ENCODE measurements around the gene LRP1. TPM values are rescaled to one million over a fixed set of nuclear protein-coding genes. Genes with fewer than 3 reads are reported as not detected.

The LRP1 gene
- total and polyA plus RNA-seq, 2 of the 13 experiments (the other 11 are each of a cell fraction or from before 2014, with no cell fraction given): 14.7 to 30.8 TPM

DNA sequence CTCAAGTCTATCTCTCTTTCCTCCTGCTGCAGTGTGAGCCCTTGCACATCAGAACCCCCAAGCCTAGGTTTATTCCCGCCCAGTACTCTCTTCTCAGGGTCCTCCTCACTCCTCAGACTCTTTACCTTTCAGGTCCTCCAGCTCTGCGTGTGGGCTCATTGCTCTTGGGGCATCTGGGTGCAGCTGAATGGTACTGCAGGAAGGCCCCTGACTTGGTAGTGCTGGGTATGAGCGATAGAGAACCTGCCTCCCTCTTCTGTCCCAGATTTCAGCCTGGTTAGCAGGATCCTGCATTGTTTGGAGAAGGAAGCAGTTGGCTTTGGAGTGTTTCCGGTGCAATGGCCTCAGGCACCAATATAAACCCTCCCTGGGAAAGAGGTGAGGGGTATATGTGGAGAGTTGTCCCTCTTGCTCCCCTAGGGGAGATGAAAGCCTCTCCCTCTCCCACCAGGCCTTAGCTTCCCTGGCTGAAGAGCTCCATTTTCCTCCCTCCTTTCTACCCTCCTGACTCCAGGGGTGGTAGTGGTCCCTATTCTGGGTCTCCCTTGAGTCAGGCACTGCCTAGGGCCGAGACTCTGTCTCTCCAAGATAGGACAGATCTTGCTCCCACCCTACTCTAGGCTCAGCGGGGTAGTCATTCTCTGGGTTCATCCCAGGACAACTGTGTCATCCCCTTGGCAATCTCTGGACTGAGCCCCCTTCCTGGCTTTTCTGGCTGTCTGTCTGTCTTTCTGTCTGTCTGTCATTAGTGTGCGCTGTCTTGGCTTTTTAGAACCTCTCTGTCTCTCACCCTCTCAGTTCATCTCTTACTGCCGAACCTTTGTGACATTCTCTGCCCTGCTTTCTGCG lies 3.8 kb downstream of the LRP1 start (continued):
- no peak for TF ChIP-seq MED13 (CRISPR knock-in tag; IDR thresholded peaks at IDR 0.05)
- TF ChIP-seq ZNF7 (CRISPR knock-in tag; IDR thresholded peaks at IDR 0.05): no peak
- no peak for TF ChIP-seq MAFK (conservative IDR thresholded peaks at IDR 0.05 in 1 of 2, IDR thresholded peaks at IDR 0.05 in 1 of 2; ENCODE audit: low read length in 2 of 2)
- no peak for TF ChIP-seq ZNF816 (CRISPR knock-in tag; IDR thresholded peaks at IDR 0.05; ENCODE audit: borderline replicate concordance)
- TF ChIP-seq NR2F6 (IDR thresholded peaks at IDR 0.05): no peak
- no peak for TF ChIP-seq NR2F6 (CRISPR knock-in tag; IDR thresholded peaks at IDR 0.05)
- peak; percentile 48; the same call in 1 of the 2 replicates for TF ChIP-seq ETV5 (CRISPR knock-in tag; IDR thresholded peaks at IDR 0.05; ENCODE audit: borderline replicate concordance)
- peak; percentile 32; the same call in 1 of the 2 replicates for TF ChIP-seq THRA (CRISPR knock-in tag; IDR thresholded peaks at IDR 0.05; ENCODE audit: borderline replicate concordance)
- TF ChIP-seq IRF1 (CRISPR knock-in tag; IDR thresholded peaks at IDR 0.05; ENCODE audit: low read depth): no peak
- TF ChIP-seq HES4 (CRISPR knock-in tag; IDR thresholded peaks at IDR 0.05; ENCODE audit: borderline replicate concordance): no peak
- TF ChIP-seq, protein P1, sequence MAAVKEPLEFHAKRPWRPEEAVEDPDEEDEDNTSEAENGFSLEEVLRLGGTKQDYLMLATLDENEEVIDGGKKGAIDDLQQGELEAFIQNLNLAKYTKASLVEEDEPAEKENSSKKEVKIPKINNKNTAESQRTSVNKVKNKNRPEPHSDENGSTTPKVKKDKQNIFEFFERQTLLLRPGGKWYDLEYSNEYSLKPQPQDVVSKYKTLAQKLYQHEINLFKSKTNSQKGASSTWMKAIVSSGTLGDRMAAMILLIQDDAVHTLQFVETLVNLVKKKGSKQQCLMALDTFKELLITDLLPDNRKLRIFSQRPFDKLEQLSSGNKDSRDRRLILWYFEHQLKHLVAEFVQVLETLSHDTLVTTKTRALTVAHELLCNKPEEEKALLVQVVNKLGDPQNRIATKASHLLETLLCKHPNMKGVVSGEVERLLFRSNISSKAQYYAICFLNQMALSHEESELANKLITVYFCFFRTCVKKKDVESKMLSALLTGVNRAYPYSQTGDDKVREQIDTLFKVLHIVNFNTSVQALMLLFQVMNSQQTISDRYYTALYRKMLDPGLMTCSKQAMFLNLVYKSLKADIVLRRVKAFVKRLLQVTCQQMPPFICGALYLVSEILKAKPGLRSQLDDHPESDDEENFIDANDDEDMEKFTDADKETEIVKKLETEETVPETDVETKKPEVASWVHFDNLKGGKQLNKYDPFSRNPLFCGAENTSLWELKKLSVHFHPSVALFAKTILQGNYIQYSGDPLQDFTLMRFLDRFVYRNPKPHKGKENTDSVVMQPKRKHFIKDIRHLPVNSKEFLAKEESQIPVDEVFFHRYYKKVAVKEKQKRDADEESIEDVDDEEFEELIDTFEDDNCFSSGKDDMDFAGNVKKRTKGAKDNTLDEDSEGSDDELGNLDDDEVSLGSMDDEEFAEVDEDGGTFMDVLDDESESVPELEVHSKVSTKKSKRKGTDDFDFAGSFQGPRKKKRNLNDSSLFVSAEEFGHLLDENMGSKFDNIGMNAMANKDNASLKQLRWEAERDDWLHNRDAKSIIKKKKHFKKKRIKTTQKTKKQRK (IDR thresholded peaks at IDR 0.05; ENCODE audit: low read length): no peak
- TF ChIP-seq NR2C2 (CRISPR knock-in tag; IDR thresholded peaks at IDR 0.05; ENCODE audit: borderline replicate concordance): peak; percentile 48; the same call in 1 of the 2 replicates
- TF ChIP-seq, protein P2, sequence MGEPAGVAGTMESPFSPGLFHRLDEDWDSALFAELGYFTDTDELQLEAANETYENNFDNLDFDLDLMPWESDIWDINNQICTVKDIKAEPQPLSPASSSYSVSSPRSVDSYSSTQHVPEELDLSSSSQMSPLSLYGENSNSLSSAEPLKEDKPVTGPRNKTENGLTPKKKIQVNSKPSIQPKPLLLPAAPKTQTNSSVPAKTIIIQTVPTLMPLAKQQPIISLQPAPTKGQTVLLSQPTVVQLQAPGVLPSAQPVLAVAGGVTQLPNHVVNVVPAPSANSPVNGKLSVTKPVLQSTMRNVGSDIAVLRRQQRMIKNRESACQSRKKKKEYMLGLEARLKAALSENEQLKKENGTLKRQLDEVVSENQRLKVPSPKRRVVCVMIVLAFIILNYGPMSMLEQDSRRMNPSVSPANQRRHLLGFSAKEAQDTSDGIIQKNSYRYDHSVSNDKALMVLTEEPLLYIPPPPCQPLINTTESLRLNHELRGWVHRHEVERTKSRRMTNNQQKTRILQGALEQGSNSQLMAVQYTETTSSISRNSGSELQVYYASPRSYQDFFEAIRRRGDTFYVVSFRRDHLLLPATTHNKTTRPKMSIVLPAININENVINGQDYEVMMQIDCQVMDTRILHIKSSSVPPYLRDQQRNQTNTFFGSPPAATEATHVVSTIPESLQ (CRISPR knock-in tag; conservative IDR thresholded peaks at IDR 0.05): no peak
- no peak for TF ChIP-seq ZBTB25 (CRISPR knock-in tag; IDR thresholded peaks at IDR 0.05)
- TF ChIP-seq, protein P3, sequence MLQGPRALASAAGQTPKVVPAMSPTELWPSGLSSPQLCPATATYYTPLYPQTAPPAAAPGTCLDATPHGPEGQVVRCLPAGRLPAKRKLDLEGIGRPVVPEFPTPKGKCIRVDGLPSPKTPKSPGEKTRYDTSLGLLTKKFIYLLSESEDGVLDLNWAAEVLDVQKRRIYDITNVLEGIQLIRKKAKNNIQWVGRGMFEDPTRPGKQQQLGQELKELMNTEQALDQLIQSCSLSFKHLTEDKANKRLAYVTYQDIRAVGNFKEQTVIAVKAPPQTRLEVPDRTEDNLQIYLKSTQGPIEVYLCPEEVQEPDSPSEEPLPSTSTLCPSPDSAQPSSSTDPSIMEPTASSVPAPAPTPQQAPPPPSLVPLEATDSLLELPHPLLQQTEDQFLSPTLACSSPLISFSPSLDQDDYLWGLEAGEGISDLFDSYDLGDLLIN (CRISPR knock-in tag; IDR thresholded peaks at IDR 0.05; ENCODE audit: borderline replicate concordance): no peak

Measured in HepG2 (cell line).